ENCODE measurements around the gene SLC6A5.
"Not testable (repeated sequence)": the region's sequence is repeated elsewhere in the genome, so short reads cannot be mapped to it uniquely, and the experiment has no call there.

The SLC6A5 gene

DNA sequence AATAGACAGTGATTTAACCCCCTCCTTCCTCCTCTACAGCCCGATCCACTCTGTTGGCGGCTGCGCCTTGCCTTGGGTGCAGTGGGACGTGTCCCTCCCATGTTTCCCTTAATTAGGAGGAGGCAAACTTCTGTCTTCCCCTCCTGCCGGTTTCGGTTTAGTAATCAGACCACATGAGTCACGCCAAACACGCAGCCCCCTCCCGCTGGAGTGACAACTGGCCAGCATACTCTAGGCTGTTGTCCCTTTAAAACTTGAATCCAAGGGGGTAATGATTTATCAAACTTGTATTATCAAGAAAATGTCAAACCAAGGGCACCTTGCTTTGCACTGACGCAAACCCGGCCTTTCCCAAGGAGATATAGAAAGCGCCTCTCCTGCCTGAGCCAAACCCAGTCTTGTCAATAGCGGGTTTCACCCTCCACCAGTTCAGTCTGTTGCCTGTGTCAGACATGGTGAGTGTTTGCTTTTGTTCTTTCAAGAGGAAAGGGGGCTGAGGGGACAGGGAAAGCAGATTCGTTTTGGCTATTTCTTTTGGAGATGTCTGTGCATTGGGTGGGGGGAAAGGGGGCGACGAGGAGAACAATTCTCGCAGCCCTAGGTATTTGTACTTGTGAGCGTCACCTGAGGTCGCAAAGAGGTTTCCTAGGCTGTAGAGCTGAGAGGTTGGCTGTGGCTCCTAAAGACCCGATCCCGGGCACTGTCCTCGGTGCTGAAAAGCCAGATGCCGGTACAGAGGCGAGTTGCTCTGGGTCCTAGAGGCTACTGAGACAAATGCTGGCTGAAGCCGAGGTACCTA, at the start of gene SLC6A5:
TSS of gene SLC6A5 (plus strand) at position 388 of the 799 bp plus-strand sequence. CDS start at position 453, 65 bp downstream.
- DNase-seq: peak; percentile 69

DNA sequence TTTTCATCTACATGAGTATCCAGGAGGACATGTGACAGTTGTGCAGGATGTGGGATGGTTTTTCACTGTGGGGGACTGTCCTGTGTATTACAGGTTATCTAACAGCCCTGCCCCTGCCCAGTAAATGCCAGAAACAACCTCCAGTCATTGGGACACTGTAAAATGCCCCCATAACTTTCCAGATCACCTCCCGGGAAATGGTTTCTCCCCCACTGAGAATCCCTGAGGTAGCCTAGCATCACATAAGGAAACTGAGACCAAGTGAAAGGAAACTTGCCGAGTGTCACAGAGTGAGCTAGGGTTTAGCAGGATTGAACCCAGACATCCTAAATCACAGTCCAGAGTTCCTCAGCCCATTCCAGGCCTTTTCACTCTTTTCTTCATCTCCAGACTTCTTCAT, 48.3 kb upstream of the SLC6A5 start:
- DNase-seq: no peak

DNA sequence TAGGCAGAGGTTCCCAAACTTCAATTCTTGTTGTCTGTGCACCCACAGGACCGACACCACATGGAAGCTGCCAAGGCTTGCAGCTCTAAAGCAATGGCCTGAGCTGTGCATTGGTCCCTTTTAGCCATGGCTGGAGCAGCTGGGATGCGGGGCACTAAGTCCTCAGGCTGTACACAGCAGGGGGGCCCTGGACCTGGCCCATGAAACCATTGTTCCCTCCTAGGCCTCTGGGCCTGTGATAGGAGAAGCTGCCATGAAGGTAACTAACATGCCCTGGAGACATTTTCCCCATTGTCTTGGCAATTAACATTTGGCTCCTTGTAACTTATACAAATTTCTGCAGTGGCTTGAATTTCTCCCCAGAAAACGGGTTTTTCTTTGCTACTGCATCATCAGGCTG, 43.6 kb upstream of the SLC6A5 start:
- DNase-seq: no peak

DNA sequence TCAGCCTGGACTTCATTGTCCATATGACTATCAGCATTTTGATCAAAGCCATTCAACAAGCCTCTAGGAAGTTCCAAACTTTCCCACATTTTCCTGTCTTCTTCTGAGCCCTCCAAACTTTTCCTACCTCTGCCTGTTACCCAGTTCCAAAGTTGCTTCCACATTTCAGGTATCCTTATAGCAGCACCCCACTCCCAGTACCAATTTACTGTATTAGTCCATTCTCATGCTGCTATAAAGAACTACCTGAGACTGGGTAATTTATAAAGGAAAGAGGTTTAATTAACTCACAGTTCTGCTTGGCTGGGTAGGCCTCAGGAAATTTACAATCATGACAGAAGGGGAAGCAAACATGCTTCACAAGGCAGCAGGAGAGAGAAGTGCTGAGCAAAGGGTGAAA, 43.0 kb upstream of the SLC6A5 start:
- not testable (repeated sequence) for DNase-seq

GRCh38 chr11:20558741-20559140, 40.7 kb upstream of the SLC6A5 start:
- DNase-seq: no peak

DNA sequence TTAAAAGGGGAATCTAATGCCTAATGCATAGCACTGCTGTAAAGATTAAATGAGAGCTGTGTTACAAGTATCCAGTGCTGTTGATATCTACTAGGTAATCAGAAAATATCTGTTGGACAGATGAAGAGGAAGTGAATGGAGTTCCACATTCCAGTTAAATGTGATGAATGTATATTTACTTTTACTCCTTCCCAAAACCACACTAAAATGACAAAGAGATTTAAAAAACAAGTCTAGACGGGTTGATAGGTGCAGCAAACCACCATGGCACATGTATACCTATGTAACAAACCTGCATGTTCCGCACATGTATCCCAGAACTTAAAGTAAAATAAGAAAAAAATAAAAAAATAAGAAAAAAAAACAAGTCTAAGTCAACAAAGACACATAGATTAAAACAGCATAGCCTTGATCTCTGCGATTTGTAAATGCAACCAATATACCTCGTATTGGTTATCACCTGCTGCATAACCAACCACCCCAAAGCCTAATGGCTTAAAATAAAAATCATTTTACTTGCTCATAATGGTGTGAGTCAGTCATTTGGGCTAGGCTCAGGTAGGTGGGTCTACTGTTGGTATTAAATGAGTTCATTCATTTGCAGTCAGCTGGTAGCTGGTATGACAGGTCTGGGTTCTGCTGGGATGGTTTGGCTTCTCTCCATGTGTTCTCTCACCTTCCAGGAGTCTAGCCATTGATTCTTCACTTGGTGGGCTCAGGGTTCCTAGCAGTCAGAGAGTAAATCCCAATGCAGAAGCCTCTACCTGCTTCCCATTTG, 39.7 kb upstream of the SLC6A5 start:
- no peak for DNase-seq

GRCh38 chr11:20561915-20562314, 37.5 kb upstream of the SLC6A5 start:
- DNase-seq: no peak

DNA sequence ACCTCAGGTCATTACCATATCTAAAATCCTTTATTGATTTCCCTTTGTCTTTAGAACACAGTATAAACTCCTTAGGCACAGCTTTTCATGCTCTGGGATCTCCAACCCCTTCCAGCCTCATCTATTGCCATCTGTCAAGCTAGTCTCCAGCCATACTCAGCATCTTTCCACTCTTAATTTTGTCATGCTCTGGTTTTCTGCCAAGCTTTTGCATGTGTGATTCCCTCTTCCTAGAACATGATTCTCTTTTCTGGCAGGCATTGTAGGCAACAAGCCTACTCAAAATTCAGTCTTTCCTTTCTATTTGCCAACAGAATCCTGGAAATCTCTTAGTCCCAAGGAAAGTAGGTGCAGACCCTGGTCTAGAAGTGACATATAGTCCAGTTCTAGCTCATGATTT, 35.5 kb upstream of the SLC6A5 start:
- DNase-seq: no peak

- no peak for DNase-seq
Observed at GRCh38 chr11:20564846-20565635, 34.4 kb upstream of the SLC6A5 start.

DNA sequence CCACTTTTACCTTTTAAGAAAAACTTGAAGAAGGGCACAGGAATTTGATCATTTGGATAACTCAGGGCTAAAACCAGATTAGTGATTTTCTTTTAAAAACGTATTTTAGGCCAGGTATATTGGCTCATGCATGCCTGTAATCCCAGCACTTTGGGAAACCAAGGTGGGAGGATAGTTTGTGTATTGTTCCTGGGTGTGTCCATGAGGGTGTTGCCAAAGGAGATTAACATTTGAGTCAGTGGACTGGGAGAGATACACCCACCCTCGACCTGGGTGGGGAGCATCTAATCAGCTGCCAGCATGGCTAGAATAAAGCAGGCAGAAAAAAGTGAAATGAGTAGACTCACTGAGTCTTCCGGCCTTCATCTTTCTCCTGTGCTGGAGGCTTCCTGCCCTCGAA, 33.3 kb upstream of the SLC6A5 start:
- not testable (repeated sequence) for DNase-seq

- DNase-seq: no peak
Observed at GRCh38 chr11:20566591-20567434, 32.6 kb upstream of the SLC6A5 start.

- DNase-seq: not testable (repeated sequence)
Observed at GRCh38 chr11:20579725-20580124, 19.7 kb upstream of the SLC6A5 start.

DNA sequence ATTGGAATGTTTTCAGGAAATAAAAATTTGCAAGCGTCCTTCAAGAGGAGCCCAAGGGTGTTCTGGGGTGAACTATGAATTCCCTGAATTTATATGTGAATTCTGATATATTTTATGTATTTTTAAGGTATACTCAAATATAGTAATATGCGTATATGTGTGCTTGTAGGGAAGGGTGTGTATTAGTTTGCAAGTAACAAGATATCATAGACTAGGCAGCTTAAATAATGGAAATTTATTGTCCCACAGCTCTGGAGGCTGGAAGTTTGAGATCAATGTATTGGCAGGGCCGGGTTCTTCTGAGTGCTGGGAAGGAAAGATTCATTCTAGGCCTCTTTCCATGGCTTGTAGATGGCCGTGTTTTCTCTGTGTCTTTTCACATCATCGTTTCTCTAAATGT, 16.2 kb upstream of the SLC6A5 start:
- no peak for DNase-seq

GRCh38 chr11:20584093-20584774, 15.2 kb upstream of the SLC6A5 start:
- DNase-seq: no peak

GRCh38 chr11:20589796-20590195, 9.6 kb upstream of the SLC6A5 start:
- no peak for DNase-seq

DNA sequence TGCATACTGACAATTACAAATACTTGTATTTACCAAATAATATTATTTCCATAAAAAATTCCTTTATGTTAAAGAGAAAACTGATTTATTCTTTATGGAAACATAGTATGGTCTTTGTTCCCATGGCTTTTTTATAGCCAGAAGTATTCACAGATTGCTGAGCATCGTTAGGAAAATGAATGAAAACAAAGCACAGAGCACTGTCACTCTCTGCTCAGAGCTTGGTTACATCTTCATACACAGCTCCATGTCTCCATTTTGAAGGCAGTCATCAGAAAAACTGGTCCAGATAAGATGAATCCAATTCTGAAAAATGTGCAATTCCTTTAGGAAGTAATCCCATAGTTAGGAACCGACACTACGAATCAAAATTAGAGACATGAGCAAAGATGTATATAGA, 9.0 kb upstream of the SLC6A5 start:
- no peak for DNase-seq

- no peak for DNase-seq
Observed at GRCh38 chr11:20592741-20593140, 6.7 kb upstream of the SLC6A5 start.

DNA sequence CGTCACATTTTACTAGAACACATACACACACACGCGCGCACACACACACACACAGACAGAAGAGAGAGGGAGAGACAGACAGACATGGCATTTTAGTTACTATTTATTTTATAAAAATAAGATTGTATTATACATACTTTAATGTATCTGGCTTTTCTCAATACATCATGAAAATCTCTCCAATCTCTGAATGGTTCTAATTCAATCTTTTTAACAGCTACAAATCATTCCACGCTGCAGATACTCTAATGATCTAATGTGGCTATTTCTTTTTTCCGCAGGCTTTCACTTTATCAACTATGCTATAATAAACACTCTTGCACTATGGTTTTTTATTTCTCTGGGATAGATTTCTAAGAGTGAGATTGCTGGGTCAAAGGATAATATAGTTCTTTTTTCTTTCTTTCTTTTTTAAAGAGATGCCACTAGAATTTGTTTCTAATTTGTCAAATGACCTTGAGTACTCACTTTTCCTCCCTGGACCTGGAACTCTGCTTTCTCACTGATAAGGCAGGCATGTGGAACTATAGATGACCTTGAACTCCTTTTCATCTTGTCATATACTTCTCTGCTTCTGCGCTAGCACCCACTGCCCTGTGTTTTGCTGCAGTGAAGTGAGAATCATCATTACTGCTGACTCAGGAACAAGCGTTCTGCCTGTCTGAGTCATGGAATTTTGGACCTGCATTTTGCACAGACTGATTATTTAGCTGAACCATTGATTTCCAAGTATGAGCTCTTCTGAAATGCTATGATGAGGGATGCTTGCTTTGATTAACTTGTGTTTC, 4.9 kb upstream of the SLC6A5 start:
- DNase-seq: no peak

DNA sequence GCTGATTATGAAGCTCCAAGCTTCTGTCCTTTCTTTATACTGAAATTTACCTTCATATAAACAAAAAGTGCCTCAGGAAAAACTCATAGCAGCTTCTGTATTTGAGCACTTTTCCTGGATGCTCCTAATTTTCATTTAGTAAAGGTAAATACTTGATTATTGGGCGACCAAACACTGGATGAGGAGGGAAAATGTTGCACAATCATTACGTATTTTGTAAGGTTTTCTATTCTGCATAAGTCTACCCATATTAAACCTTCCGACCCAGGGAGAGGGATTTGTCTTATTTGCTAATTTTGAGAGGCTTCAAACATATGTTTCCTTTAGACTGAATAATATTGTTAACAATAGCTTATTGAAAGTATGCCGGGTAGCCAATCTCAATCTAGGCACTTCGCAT, 4.3 kb upstream of the SLC6A5 start:
- DNase-seq: no peak

DNA sequence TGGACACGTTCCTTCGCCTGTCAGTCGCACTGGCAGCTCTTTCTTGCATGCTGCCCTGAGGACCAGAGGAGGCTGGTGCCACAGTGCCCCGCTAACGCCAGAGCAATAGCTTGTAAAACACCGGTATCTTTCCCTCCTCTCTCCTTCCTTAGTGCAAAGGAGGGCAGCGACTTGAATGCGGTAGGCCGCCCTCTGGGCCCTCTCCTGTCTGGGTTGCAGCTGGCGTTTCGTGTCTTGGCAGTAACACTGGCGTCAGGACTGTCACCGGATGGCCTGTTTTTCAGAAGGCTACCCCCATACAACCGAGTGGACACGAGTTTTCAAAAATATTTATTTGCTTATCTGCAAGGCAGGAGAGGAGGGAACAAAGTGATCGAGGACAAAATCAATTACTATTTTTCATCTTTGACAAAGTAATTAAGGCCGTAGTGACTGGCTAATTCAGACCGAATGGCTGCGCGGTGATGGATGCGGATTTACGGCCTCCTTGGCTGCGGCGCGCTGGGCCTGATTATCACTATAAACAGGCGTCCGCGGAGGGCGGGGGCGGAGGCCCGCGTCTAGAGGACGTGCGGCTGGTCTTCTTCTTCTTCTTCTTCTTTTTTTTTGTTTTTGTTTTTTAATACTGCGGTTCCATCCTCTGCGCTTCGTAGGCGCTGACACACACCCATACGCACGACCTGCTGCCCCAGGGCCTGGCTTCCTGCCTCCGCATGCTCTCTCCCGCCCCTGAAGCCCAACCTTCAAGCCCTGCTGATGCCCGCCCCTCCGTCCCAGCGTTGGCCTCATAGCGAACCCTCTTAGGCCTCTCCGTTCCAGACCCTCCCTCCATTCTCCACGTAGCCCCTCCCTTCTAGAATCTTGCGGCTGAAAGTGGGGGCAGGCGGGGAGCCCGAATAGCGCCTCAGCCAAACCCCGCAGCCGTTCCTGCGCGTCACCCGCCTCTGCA, 2.9 kb upstream of the SLC6A5 start:
- no peak for DNase-seq
